ENCODE results near the gene ATP1A4. TPM values are rescaled to one million over a fixed set of nuclear protein-coding genes. Genes with fewer than 3 reads are reported as not detected.
A peak's percentile ranks its signal among the peaks of the same experiment; 100 is the strongest.

The ATP1A4 gene
- total RNA-seq, 1 experiment from 2014 or later = not detected

- TF ChIP-seq CTCF (conservative IDR thresholded peaks at IDR 0.05; ENCODE audit: low read depth, low read length) (no peak), EZH2 (IDR thresholded peaks at IDR 0.05; ENCODE audit: borderline replicate concordance, low read depth, low read length, poor library complexity, severe bottlenecking) (no peak)
- DNase-seq (ENCODE audit: low spot score) = no peak
- no TSS peak for BruUV-seq (replicated peaks)
- CTCF ChIA-PET = no interaction called here
- H3K27me3 ChIP-seq (replicated peaks; ENCODE audit: insufficient read depth, low read depth, low read length, poor library complexity) = no peaks in the 10 kb centered on the region
- intact Hi-C loops (cut with micrococcal nuclease; ENCODE audit: unreplicated experiment) = no loop called here
- H3K9me3 ChIP-seq (ENCODE audit: low read depth, low read length, poor library complexity, severe bottlenecking) = no peaks in the 10 kb centered on the region
- no peak overlapping the region for H3K27ac ChIP-seq (ENCODE audit: low read depth, low read length, poor library complexity, severe bottlenecking)
- H3K4me3 ChIP-seq (ENCODE audit: low read depth, low read length, poor library complexity, severe bottlenecking) = no peak overlapping the region
- no peaks in the 10 kb centered on the region for H3K36me3 ChIP-seq (ENCODE audit: insufficient read depth, low read length, poor library complexity, severe bottlenecking)
- no peaks in the 10 kb centered on the region for H3K4me1 ChIP-seq (ENCODE audit: insufficient read depth, low read length, poor library complexity, severe bottlenecking)
- POLR2A ChIA-PET (ENCODE audit: low non-redundant PET) = no interaction called here
Observed at GRCh38 chr1:160197231-160197630, 45.8 kb downstream of the ATP1A4 start.

GRCh38 chr1:160200786-160201185 is 49.4 kb downstream of the ATP1A4 start:
- H3K27ac ChIP-seq (ENCODE audit: low read depth, low read length, poor library complexity, severe bottlenecking) = no peak overlapping the region
- CTCF ChIA-PET = no interaction called here
- no peak overlapping the region for H3K4me3 ChIP-seq (ENCODE audit: low read depth, low read length, poor library complexity, severe bottlenecking)
- H3K4me1 ChIP-seq (ENCODE audit: insufficient read depth, low read length, poor library complexity, severe bottlenecking) = peaks cover 5% of the 10 kb centered on the region
- H3K9me3 ChIP-seq (ENCODE audit: low read depth, low read length, poor library complexity, severe bottlenecking) = no peaks in the 10 kb centered on the region
- no peaks in the 10 kb centered on the region for H3K36me3 ChIP-seq (ENCODE audit: insufficient read depth, low read length, poor library complexity, severe bottlenecking)
- H3K27me3 ChIP-seq (replicated peaks; ENCODE audit: insufficient read depth, low read depth, low read length, poor library complexity) = no peaks in the 10 kb centered on the region
- intact Hi-C loops (cut with micrococcal nuclease; ENCODE audit: unreplicated experiment) = no loop called here
- POLR2A ChIA-PET (ENCODE audit: low non-redundant PET) = no interaction called here
- no TSS peak for BruUV-seq (replicated peaks)
- DNase-seq (ENCODE audit: low spot score) = no peak
- no peak for TF ChIP-seq EZH2 (IDR thresholded peaks at IDR 0.05; ENCODE audit: borderline replicate concordance, low read depth, low read length, poor library complexity, severe bottlenecking)
- no peak for TF ChIP-seq CTCF (conservative IDR thresholded peaks at IDR 0.05; ENCODE audit: low read depth, low read length)

- intact Hi-C loops (cut with micrococcal nuclease; ENCODE audit: unreplicated experiment) = no loop called here
- TF ChIP-seq CTCF (conservative IDR thresholded peaks at IDR 0.05; ENCODE audit: low read depth, low read length) (no peak), EZH2 (IDR thresholded peaks at IDR 0.05; ENCODE audit: borderline replicate concordance, low read depth, low read length, poor library complexity, severe bottlenecking) (no peak)
- Histone ChIP-seq H3K27me3 (replicated peaks; ENCODE audit: insufficient read depth, low read depth, low read length, poor library complexity) (no peaks in the 10 kb centered on the region), H3K9me3 (ENCODE audit: low read depth, low read length, poor library complexity, severe bottlenecking) (no peaks in the 10 kb centered on the region), H3K4me1 (ENCODE audit: insufficient read depth, low read length, poor library complexity, severe bottlenecking) (peaks cover 19% of the 10 kb centered on the region), H3K36me3 (ENCODE audit: insufficient read depth, low read length, poor library complexity, severe bottlenecking) (peaks cover 1% of the 10 kb centered on the region), H3K4me3 (ENCODE audit: low read depth, low read length, poor library complexity, severe bottlenecking) (peak overlapping the region; percentile 88), H3K27ac (ENCODE audit: low read depth, low read length, poor library complexity, severe bottlenecking) (no peak overlapping the region)
- ChIA-PET CTCF (no interaction called here), POLR2A (ENCODE audit: low non-redundant PET) (interaction anchor here (0.6 kb wide), 1 partner anchor 89 kb away, joined by 4 read pairs; the partner anchor contains the start of gene ATP1A2)
- no peak for DNase-seq (ENCODE audit: low spot score)
- no TSS peak for BruUV-seq (replicated peaks)
Observed at GRCh38 chr1:160204526-160205241, 53.3 kb downstream of the ATP1A4 start.

Data from A673 (cell line).